ENCODE measurements around the gene EXOC2. TPM values are rescaled to one million over a fixed set of nuclear protein-coding genes. Genes with fewer than 3 reads are reported as not detected.

The EXOC2 gene
- total and polyA plus RNA-seq, 2 of the 13 experiments (the other 11 are each of a cell fraction or from before 2014, with no cell fraction given): 12.6 to 22.9 TPM

DNA sequence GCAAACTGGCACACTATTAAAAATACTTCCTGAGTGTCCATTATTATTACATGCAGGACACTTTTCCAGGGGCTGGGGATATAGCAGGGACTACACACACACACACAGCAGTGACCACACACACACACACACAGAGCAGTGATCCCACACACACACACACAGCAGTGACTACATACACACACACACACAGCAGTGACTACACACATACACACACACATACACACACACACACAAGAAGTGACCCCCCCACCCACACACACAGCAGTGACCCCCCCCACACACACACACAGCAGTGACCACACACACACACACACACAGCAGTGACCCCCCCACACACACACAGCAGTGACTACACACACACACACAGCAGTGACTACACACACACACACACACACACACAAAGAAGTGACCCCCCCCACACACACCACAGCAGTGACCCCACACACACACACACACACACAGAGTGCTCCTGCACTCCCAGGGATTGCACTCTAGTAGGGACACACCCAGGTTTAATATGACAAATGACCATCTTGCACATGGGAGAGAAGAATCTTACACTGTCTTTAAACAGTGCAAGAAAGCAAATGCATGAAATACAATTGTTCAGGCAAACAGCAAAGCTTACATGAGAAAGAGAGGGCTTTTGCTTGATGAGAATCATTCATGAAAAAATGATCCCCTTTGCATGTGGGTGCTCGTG lies 185.9 kb downstream of the EXOC2 start (continued):
- TF ChIP-seq, protein P1, sequence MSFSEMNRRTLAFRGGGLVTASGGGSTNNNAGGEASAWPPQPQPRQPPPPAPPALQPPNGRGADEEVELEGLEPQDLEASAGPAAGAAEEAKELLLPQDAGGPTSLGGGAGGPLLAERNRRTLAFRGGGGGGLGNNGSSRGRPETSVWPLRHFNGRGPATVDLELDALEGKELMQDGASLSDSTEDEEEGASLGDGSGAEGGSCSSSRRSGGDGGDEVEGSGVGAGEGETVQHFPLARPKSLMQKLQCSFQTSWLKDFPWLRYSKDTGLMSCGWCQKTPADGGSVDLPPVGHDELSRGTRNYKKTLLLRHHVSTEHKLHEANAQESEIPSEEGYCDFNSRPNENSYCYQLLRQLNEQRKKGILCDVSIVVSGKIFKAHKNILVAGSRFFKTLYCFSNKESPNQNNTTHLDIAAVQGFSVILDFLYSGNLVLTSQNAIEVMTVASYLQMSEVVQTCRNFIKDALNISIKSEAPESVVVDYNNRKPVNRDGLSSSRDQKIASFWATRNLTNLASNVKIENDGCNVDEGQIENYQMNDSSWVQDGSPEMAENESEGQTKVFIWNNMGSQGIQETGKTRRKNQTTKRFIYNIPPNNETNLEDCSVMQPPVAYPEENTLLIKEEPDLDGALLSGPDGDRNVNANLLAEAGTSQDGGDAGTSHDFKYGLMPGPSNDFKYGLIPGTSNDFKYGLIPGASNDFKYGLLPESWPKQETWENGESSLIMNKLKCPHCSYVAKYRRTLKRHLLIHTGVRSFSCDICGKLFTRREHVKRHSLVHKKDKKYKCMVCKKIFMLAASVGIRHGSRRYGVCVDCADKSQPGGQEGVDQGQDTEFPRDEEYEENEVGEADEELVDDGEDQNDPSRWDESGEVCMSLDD (CRISPR knock-in tag; IDR thresholded peaks at IDR 0.05; ENCODE audit: borderline replicate concordance): no peak
- no peak for TF ChIP-seq KLF15 (CRISPR knock-in tag; IDR thresholded peaks at IDR 0.05; ENCODE audit: borderline replicate concordance)
- no peak for TF ChIP-seq MATR3 (CRISPR knock-in tag; IDR thresholded peaks at IDR 0.05)

DNA sequence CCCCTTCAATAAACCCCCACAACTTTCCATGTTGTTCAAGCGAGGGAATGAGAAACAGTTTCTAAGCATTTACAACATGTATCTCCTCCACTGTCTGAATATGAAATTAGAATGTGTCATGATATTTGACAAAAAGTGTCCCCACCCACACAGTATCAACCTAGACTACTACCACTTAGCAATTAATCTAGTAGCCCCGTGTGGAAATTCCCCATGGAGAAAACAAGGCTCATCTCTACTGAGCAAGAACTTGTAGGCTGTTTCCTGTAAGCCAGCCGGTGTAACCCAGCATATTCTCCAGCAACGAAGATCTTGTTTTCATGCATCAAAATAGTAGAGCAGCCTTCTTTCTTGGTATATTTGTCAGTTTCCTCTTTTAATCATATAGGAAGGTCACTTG lies 186.4 kb downstream of the EXOC2 start:
- Histone ChIP-seq H3K36me3 (replicated peaks in 1 of 2; ENCODE audit: control insufficient read depth in 1 of 2, insufficient read depth in 2 of 2, low read length in 2 of 2) (0 out of 5 replicates have a peak, but pooled peaks cover 0 to 2% of the 10 kb centered on the region in 2 experiments), H3K9ac (ENCODE audit: insufficient read depth, low read depth, low read length) (no peak overlapping the region), H3K4me3 (replicated peaks in 1 of 3; ENCODE audit: insufficient read depth in 1 of 3, low read depth in 2 of 3, low read length in 3 of 3) (no peak overlapping the region), H3K4me2 (ENCODE audit: low read depth, low read length) (no peak overlapping the region), H3K9me3 (ENCODE audit: low read length) (no peaks in the 10 kb centered on the region), H3K4me1 (ENCODE audit: insufficient read depth, low read length) (no peaks in the 10 kb centered on the region), H4K20me1 (ENCODE audit: insufficient read depth, low read length) (no peaks in the 10 kb centered on the region), H2AFZ (ENCODE audit: low read length) (no peak overlapping the region), H3K27ac (ENCODE audit: extremely low read length, insufficient read depth, low read length) (no peak overlapping the region), H3K27me3 (ENCODE audit: control insufficient read depth in 1 of 2, insufficient read depth in 2 of 2, low read length in 2 of 2) (no peaks in the 10 kb centered on the region), H3K79me2 (ENCODE audit: insufficient read depth, low read length) (no peaks in the 10 kb centered on the region)
- POLR2A ChIA-PET: no interaction called here
- WGBS (ENCODE audit: low lambda C conversion rate): 94% methylated on average over 4 of the region's 4 CpGs
- intact Hi-C loops (cut with micrococcal nuclease; ENCODE audit: unreplicated experiment): no loop called here
- ATAC-seq (no peak), DNase-seq (ENCODE audit: low spot score) (no peak), FAIRE-seq (no peak)
- BruUV-seq (replicated peaks): no TSS peak
- CTCF ChIA-PET (ENCODE audit: low intra/inter-chr PET ratio, low total read pairs): no interaction called here
- in situ Hi-C loops (cut with HindIII; ENCODE audit: extremely low pct_ligation_motif_present, low pct_unique_long_range_greater_than_20kb): no loop called here
- TF ChIP-seq ZNF878 (CRISPR knock-in tag; IDR thresholded peaks at IDR 0.05) (no peak), ZNF329 (CRISPR knock-in tag; IDR thresholded peaks at IDR 0.05; ENCODE audit: low read depth) (no peak)

All from HepG2 (cell line).